Astrocyte (in vitro differentiated cells and primary cell): ENCODE results near the gene SNX22.

Experiments used
- CTCF ChIP-seq: IDR thresholded peaks from 2 replicates; pipeline ENCODE4 v1.5.1; 2011; ENCODE audit warnings: low read depth, mild to moderate bottlenecking, inconsistent platforms, low read length, moderate library complexity; ENCODE audit not compliant: insufficient read depth
- EZH2 ChIP-seq: IDR thresholded peaks from 2 replicates; pipeline ENCODE4 v1.6.1; 2012; ENCODE audit warnings: mild to moderate bottlenecking, low read length, inconsistent platforms; ENCODE audit not compliant: insufficient read depth

GRCh38 chr15:64107337-64107736, 44.2 kb upstream of the SNX22 start:
- TF ChIP-seq CTCF (no peak), EZH2 (no peak)
